Amygdala (tissue), 56 donors: ENCODE results near the gene TRMT11.
"Not testable (repeated sequence)": the region's sequence is repeated elsewhere in the genome, so short reads cannot be mapped to it uniquely, and the experiment has no call there.

Experiments
- DNase-seq, 56 donors: peaks; one replicate each; lab custom pipeline; 2025; lab: John Stamatoyannopoulos, UW

TRMT11 gene

DNA sequence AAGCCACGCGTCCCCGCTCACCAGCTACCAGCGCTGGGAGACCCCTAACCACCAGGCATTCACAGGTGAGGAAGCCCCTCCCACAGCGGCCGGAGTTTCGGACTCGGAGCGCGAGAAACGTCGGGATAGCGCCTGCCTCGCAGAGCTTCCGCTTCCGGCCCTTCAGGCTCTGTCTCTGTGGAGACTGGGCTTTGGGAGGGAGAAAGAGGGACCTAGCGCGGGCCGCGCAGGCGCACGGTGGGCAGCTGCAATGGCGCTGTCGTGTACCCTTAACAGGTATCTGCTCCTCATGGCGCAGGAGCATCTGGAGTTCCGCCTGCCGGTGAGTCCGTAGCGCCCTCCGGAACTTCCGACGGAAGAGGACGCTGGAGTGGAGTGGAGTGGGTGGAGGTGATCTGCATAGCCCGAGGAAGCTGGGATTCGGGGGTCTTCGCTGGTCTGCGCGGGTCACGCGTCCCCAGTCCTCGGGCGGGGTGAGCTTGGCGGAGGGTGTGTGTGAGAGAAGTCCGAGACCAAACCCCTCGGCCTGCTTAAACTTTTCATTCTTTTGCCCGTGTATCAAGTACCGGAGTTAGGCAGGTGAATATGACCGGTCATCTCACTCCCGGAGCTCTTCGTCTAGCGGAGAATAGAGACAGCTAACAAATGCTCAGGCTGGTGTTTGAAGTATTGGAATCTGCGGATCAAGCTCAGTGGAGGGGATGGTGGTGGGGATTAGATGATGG lies at the start of gene TRMT11:
TSS of gene TRMT11 (plus strand) at position 240 of the 725 bp plus-strand sequence. CDS start at position 251, 11 bp downstream.
- DNase-seq = peak; percentile 42 to 90 (median 78)

DNA sequence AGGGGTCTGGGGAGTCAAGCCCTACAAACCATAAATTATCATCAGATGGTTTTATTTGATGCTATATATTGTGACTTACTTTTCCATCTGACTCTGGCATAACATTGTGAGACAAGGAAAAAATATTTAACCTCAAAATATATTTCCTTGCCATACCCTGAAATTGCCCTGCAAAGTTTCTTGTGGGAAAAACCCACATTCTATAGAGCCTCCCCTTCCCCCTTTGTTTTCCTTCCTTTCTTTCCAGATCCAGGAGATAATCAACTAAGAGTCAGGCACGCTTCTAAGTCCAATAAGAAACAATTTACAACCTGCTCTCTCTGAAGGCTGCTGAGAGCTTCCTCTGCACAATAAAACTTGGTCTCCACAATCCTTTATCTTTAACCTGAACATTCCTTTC lies 47.3 kb upstream of the TRMT11 start:
- no peak for DNase-seq

DNA sequence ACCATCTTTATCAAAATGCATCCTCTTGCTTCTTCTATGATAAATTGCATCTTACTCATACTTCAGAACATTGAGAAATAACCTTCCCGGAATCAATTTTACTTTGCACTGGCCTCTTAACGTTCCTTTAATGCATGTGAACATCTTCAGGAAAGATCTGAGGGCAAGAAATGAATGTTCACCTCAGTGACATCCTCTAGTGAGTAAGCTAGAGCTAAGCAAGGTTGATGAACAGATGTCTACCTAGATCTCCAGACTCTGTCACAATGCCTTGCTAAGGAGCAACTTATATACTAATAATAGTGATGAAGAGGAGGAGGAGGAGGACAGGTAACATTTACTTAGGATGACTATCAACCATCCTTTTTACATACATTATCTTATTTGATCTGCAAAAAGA lies 46.5 kb upstream of the TRMT11 start:
- no peak for DNase-seq

DNA sequence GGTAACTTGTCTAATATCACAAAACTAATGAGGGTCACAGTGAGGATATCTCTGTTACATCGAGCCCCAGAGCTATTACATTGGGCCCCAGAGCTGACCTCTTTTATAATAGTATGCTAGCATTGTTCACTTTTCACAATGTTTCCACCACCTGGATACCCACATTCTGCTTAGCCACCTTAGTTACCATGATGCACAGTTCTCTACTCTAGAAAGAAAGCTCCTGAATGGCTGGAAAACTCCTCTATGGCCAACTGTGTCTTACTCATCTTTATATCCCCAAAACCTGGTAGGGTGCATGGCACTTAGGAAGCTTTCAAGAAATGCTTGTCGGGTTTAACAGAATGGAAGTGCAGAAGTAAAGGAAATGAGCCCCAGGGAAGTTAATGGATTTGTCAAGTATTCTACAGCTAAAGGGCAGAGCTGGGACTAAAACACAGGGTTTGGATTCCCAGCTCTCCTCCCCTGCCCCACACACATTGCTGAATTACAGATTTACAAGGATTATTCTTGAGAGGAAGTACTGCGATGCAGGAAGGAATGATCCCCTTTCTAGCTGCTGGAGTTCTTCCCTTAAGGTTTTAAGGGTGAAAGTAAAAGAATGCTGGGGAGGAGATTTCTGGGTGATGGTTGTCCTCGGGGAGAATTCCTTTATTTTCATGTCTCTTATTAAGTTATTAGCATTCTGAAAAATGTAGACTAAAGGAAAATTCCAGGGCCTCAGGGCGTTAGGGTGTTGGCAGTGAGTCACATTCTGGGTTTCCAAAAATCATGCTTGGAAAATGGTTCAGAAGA lies 45.9 kb upstream of the TRMT11 start:
- DNase-seq = no peak

DNA sequence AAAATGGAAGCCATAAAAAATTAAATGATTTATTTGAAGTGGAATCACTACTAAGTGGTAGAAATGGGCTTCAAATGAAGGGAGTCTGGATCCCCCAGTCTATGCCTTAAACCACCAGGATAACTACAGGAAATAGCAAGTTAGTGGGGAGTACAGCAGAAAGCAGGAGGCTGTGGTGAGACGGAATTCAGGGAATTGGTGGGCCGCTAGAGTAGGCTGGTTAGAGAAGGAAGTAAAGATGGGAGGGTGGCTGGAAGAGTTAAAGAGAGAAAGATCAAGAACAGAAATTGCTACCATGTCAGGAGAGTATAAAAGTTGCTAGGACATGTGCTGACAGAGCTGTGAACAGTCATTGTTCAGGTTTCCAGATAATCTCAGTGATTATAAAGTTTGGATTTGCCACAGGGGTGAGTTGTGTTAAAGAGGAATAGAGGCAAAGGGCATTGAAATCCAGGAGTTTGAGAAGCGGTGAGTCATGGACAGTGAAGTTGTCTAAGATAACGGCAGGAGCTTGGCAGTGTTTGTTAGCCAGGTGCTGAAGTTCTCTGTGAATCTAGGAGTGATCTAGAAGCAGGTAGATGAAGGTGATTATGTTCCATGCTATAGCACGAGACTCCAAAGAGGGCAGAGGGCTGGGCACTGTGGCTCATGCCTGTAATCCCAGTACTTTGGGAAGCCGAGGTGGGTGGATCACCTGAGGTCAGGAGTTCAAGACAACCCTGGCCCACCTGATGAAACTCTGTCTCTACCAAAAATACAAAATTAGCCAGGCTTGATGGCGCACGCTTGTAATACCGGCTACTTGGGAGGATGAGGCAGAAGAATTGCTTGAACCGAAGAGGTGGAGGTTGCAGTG lies 43.4 kb upstream of the TRMT11 start:
- DNase-seq = no peak

DNA sequence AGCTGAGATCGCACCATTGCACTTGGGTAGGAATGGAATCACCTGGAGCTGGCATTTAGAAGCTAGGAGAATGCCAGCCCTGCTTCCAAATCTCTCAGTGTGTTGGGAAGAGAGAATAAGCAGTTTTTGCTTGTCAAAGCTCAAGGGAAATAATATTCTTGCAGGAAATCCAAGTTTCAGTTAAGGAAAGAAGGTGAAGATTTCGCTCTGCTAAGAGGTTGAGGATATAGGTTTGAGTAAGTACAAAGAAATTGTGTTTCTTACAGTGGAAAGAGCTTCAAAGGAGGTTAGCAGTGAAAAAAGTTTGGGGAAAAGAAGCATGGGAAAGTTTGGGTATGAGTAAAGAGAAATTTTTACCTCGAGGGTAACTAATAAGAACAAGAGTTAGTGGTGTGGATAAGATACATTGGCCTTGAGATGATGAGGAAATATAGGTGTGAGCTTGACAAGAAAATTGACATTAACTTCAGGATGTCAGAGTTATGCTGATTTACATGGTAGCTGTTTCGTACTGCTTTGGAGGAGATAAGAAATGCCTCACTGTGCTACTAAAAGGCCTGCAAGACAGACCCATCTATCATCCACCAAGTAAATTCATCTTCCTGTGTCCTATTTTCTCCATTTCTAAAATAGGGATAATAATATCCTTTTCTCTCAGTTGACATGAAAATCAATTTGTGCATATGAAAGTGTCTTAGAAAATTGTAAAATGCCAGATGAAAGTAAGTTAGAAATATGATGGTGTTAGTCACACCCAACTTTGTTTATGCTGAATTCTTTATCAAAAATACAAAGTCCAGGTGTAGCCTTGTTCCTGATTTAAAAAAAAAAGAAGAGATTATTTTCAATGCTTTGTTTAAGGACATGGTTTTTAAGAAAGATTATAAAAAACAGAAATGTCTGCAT lies 42.6 kb upstream of the TRMT11 start:
- DNase-seq = no peak

DNA sequence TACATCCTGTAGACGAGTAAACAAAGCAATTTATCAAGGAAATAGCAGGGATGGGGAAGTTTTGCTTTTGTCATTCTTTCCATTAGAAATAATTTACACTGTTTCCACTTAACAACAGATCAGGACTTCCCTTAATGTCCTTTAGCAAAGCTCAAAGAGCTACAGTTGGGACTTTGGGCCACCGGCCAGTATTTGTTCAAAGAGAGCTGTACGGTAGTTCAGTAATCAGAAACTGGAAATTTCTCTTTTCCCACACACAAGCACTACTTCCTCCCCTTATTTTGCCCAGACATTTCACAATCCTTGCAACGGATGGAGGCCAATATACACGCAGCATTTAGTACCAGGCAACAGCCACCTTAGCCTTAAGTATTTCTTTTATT lies 41.9 kb upstream of the TRMT11 start:
- peak in 20 of 56 donors; percentile 5 to 66 (median 32) for DNase-seq

DNA sequence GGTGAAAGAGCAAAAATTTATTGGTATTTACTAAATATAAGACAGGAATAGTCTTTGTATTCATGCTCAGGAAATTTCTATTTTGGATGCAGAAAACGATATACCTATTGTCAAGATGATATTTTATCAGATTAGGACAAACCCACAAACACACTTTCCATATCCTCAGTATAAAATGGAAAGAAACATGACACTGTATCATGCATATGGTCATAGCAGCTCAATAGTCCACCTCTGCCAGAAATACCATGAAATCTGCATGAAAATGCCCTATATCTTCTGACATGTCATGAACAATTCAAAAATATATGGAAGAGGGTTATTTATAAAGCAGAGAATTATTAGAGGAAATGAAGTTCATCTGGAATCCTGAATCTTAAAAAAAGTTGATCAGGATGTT lies 41.4 kb upstream of the TRMT11 start:
- DNase-seq = no peak

DNA sequence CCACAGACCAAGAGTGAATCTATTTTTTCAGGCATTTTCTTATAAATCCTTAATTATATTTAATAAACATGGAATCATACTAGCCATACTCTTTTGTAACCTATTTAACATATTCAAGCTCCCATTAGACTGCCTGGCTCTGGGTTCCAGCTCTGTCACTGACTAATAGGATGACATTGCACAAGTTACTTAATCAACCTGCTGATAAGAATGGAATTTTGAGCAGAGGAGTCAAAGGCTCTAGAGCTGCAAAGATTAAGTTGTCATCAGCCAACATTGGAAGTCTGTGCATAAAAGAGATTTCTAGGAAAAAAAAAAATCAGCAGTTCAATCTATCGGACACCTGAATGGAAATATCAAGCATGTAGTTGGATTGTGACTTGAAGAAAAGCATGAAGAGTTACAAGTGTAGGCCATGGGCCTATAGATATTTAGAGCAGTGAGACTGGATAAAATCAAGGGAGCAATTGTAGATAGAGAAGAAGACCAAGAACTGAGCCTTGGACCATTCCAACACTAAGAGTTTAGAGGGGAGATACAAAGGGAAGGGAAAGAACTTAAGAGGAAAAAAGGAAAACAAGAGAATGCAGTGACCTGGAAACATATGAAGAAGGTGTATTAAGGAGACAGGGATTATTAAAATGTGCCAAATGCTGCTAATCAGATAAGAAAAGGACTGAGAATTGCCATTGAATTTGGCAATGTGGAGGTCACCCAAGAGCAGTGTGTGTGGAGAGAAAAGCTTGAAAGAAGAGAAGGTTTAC lies 40.8 kb upstream of the TRMT11 start:
- DNase-seq = no peak

DNA sequence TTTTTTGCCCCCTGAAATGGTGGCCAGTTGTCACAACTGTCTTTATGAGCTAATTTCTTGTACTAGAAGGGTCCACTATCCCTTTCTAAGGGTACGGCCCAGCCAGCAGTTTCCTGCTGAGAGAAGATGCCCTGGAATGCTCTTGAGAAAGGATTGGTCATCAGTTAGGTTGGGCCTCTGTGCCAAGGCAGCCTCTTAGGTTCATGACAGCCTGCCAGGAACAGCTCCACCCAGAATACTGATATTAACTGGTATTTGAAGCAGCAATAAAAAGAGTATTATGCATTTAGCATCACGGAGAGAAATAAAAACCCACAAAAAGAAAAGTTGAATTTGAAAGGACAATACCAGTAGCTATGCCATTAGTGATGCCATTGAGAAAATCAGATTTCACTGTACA lies 38.7 kb upstream of the TRMT11 start:
- DNase-seq = no peak

DNA sequence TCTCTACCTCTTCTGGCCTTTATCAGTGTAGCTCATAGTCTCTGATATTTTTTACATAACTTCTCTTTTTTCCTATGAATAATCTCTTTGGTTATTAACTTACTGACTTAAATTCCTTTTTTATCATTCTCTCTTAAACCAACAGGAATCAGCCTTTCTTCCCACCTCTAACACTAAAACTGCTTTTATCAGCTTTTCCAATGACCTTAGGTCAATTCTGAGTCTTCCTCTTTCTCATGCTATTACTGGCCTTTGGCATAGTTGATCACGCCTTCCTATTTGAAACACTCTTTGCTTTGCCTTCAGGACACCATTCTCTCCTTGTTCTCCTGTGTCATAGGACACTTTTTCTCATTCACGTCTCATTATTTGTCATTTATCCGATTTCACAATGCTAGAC lies 37.9 kb upstream of the TRMT11 start:
- no peak for DNase-seq

DNA sequence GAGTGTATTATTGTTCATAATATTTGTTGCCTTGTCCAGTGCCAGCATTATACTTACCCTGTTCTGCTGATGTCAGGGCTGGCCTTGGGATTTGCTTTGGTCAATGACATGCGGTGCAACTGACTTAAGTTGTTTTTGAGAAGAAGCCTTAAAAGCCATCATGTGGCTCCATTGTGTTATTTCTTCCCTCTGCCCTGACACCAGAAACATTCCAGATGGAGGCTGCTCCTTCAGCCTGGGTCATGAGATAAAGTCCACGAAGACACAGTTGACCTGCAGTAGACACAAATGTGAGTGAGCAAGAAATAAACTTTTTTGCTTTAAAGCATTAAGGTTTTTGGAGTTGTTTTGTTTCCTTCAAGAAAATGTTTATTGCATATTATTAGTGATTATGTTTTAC lies 37.3 kb upstream of the TRMT11 start:
- DNase-seq = no peak

DNA sequence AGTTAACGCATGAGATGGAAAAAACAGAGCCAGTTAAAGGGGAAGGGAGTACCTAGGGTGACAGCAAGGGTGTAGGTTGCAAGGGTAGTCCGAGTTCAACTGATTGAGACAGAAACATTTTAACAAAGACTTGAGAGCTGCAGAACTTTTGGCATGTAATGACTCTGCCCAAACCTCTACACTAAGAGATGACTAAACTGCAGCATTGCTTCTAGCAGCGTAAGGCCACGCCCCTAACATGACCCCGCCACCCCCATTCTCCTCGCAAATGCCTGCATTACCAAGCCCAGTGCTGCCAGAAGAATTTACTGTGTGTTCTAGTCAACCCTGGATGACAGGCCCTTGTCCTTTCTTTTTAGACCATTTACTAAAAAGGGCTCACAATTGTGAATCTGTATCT lies 36.0 kb upstream of the TRMT11 start:
- no peak for DNase-seq

DNA sequence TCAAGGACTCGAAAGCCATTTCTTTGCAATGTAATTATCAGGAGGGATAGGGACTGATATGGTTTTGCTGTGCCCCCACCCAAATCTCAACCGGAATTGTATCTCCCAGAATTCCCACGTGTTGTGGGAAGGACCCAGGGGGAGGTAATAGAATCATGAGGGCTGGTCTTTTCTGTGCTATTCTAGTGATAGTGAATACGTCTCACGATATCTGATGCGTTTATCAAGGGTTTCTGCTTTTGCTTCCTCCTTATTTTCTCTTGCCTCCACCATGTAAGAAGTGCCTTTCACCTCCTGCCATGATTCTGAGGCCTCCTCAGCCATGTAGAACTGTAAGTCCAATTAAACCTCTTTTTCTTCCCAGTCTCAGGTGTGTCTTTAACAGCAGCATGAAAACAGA lies 35.6 kb upstream of the TRMT11 start:
- DNase-seq = not testable (repeated sequence)

DNA sequence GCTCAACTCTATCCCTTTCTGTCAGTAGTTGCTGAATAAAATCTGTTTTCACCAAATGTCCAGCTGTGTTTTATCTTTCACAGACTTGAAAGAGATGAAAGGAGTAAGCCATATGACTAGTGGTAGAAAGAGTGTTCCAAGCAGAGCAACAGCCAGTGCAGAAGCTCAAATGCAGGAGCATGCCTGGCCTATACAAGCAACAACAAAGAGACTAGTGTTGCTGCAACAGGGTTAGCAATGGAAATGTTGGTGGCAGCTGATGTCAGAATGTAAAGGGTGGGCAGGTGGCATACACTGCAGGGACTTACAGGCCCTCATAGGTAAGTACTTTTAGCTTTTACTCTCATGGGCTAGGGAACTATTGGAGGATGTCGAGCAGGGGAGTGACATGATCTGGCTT lies 35.0 kb upstream of the TRMT11 start:
- no peak for DNase-seq

DNA sequence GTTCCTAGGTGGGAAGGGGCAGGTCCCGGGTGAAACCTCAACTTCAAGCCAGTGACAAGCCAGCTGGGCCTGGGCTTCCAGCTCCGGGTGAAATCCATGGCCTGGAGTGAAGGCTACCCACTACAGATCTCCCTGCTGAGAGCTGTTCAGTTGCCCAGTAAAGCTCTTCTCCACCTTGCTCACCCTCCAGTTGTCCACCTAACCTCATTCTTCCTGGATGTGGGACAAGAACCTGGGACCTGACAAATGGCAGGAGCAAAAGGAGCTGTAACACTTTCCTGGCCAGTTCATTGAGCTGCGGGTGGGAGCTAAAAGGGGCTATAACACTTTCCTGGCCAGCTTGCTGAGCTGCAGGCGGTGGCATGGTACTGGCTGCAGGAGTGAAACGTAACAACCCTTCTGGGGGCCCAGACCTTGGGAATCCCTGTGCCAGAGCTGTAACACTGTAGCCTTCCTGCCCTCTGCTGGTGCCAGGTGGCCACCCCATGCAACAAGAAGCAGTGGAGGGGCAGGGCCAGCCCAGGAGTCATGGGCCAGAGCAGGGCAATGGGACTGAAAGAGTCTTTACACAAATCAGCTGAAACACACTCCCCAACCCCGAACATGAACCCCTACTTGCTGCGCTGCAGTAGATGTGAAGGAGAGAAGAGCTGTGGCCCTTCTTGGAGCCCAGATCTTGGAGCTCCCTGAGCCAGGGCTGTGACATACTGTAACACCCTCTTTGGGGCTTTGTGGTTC lies 33.4 kb upstream of the TRMT11 start:
- no peak for DNase-seq

DNA sequence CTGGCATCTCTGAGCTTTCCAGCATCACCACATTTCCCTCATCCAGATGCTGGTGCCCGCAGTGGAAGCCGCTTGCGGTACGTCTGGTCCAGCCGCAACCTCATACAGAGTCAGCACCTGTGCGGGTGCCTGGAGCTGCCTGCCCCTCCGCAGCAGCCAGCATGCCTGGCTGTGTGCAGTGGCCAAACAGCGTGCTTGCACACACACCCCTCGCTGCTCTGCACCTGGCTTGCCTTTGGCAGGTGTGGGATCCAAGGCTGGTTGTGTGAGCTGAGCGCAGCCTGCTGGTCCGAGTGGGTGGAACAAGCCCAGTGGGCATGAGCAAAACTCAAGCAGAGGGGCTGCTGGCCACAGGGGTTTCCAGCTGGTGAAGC lies 32.9 kb upstream of the TRMT11 start:
- DNase-seq = no peak

DNA sequence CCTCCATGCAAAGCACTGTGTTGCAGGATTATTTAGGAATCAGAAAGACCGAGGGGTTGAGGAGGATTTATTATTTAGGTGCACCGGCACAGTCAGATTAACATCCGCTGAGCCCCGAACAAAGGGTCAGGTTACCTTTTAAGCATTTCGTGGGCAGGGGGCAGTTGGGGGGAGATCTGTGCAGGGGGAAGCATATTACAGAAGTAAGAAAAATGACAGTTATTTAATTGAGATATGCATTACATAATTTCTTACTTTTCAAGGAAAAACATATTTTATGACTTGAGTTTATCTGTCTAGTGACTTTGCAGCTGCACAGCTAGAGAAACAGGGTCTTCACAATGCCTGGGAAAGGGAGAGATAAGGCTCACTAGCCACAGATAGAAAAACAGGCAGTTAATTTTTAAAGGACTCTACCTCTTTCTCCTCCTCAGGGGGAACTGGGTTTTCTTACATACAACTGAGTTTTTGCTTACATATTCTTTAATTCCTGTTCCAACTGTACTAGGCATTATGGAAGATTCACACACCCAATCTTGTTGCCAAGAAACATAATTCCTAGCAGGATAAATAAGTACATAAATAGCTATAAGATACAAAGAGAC lies 31.5 kb upstream of the TRMT11 start:
- no peak for DNase-seq
